ENCODE measurements around the gene NAP1L3.

The NAP1L3 gene, protein sequence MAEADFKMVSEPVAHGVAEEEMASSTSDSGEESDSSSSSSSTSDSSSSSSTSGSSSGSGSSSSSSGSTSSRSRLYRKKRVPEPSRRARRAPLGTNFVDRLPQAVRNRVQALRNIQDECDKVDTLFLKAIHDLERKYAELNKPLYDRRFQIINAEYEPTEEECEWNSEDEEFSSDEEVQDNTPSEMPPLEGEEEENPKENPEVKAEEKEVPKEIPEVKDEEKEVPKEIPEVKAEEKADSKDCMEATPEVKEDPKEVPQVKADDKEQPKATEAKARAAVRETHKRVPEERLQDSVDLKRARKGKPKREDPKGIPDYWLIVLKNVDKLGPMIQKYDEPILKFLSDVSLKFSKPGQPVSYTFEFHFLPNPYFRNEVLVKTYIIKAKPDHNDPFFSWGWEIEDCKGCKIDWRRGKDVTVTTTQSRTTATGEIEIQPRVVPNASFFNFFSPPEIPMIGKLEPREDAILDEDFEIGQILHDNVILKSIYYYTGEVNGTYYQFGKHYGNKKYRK

DNA sequence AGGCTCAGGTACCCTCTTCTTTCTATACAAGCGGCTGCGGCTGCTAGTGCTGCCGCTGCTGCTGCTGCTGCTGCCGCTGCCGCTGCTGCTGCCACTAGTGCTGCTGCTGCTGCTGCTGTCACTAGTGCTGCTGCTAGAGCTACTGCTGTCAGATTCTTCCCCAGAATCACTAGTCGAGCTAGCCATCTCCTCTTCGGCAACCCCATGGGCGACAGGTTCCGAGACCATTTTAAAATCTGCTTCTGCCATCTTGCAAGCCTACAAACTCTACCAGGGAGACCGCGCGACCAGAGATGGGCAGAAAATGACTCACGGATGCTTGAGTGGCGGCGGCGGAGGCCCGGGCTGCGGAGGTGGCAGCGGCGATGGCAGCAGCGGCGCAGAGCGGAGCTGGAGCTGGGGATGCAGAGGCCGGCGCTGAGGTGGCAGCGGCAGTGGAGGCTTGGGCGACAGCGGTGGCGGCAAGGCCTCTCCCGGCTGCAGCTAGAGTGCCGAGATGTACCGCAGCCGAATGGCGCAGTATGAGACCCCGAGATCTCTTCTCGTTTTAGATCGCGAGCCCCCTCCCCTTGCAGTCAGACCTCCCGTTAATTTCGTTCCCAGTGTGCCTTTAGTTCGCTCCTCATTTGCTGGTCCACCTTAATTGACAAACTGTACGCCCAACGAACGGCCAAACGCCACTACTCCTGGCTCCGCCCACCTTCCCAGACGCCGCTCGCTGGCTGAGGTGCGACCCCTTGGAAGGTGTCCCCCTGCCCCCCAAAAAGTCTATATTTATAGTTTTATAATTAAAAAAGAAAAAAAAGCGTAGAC, at the start of gene NAP1L3:
NAP1L3 (minus strand) TSS at position 523 of the 813 bp plus-strand sequence; CDS start at position 249, 274 bp downstream.
- peak; percentile 94 for DNase-seq

- no peak for DNase-seq
These were observed 37.7 kb upstream of the NAP1L3 start for GRCh38 chrX:93711076-93711475.

GRCh38 chrX:93703701-93704100, 30.3 kb upstream of the NAP1L3 start:
- DNase-seq = no peak

DNA sequence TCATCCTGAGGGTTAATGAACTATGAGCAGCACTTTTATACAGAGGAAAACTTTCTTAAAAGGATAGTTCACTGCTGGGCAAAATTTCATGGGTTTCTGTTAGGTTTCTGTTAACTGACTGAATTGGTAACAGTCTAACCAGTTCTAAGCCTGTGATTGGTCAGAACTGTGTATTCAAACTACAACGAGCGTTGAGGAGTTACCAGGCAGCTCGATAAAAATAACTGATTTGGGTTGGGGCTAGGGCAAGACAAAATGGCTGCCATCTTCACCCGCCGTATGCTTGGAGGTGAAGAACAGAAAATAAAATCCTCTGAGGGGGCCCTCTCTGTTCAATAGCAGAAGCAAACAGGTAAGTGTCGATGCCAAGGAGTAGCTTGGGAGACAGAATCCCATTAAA, 22.6 kb upstream of the NAP1L3 start:
- DNase-seq = no peak

DNA sequence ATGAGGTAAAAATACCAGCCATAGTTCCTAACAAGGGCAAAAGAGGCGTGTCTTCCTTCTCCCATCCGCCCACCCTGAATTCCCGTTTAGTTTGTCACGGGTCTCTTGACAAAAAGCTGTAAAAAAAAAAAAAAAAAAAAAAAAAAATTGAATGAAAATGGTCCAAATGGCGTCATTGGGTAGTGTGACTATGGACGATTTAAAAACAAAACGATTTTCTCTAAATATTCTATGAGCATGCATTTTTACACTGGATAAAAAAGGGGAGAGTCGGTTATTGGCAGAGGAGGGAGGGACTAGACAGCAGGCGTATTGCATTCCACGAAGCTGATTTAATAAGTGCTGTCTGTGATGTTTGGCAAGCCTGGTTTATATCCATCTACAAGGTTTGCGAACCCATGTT, 492 bp upstream of the NAP1L3 start, which contains the start of gene FAM133A:
FAM133A (plus strand) TSS at position 338 of the 403 bp plus-strand sequence. CDS start 35,214 bp downstream, outside the sequence.
- DNase-seq = peak; percentile 88

GRCh38 chrX:93660575-93660974, 12.8 kb downstream of the NAP1L3 start:
- DNase-seq = no peak

DNA sequence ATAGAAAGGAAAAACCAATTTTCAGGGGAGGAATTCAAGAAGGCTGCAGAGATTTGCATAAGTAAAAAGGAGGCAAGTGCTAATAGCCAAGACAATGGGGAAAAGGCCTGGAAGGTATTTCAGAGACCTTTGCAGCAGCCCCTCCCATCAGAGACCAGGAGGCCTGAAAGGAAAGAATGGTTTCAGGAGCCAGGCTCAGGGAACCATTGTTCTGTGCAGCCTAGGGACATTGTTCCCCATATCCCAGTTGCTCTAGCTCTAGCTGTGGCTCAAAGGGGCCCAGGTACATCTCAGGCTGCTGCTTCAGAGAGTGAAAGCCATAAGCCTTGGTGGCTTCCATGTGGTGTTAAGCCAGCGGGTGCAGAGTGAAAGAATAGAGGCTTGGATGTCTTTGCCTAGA, 24.0 kb downstream of the NAP1L3 start:
- no peak for DNase-seq

DNA sequence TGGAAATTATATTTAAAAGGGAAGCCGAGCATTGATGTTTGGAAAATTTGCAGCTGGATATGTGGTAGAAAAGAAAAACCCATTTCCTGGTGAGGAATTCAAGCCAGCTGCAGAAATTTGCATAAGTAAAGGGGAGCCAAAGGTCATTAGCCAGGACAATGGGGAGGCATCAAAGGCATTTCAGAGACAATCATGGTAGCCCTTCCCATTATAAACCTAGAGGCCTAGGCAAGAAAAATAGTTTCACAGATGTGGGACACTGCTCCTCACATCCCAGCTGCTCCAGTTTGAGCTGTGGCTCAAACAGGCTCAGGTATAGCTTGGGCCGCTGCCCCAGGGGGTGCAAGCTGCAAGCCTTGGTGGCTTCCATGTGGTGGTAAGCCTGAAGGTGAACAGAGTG, 35.8 kb downstream of the NAP1L3 start:
- DNase-seq = no peak
